ENCODE results near the gene DUSP1.

The DUSP1 gene

DNA sequence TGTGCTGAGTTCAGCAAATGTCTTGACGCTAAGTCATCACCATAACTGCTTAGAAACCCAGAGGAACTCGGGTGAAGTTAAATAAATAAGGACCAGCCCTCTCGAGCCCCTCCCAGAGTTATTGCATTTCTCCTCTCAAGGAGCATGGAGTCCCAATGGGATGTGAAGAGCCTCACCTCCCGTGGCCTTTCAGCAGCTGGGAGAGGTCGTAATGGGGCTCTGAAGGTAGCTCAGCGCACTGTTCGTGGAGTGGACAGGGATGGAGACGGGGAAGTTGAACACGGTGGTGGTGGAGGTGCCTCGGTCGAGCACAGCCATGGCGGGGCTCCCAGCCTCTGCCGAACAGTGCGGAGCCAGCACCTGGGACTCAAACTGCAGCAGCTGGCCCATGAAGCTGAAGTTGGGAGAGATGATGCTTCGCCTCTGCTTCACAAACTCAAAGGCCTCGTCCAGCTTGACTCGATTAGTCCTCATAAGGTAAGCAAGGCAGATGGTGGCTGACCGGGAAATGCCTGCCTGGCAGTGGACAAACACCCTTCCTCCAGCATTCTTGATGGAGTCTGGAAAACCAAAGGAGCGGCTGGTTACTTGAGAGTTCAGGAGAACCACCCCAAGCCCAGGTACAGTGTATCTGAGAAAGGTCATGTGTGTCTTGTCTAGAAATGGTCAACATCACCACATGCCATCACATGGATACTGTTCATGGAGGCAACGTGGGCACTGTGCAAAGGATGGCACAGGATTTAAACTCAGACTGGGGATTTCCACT, 2.2 kb downstream of the DUSP1 start:
- Histone ChIP-seq H3K9ac (ENCODE audit: low read length) (no peak overlapping the region), H3K4me3 (ENCODE audit: insufficient read depth, low read length, poor library complexity, severe bottlenecking) (no peak overlapping the region)

DNA sequence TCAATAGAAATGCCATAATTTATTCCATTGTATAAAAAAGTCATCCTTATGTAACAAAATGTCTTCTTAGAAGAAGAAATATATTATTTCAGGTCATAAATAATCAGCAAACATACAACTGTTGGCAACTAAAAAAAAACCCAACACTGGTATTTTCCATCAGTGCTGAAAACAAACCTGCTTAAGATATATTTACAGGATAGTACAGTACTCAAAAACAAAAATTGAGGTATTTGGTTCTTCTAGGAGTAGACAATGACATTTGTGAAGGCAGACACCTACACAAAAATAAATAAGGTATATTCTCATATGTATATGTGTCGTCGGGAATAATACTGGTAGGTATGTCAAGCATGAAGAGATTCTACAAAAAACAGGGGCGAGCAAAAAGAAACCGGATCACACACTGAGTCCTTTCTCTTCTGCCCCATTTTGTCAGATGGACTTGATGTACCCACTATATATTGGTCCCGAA, 2.9 kb downstream of the DUSP1 start:
- Histone ChIP-seq H3K27ac (ENCODE audit: low read depth, low read length) (no peak overlapping the region), H3K27me3 (ENCODE audit: low read length) (no peaks in the 10 kb centered on the region), H3K4me3 (ENCODE audit: insufficient read depth, low read length, poor library complexity, severe bottlenecking) (no peak overlapping the region), H3K9me3 (ENCODE audit: insufficient read depth, low read length) (no peaks in the 10 kb centered on the region), H3K4me2 (ENCODE audit: low read depth, low read length, poor library complexity, severe bottlenecking) (no peak overlapping the region), H3K36me3 (ENCODE audit: low read length) (no peaks in the 10 kb centered on the region), H3F3A (ENCODE audit: insufficient read depth) (peaks cover 5% of the 10 kb centered on the region), H2AFZ (ENCODE audit: low read depth, low read length, severe bottlenecking) (no peak overlapping the region), H3K79me2 (ENCODE audit: insufficient read depth, low read length) (no peaks in the 10 kb centered on the region), H4K20me1 (ENCODE audit: low read depth, low read length) (no peaks in the 10 kb centered on the region), H3K9me2 (replicated peaks; ENCODE audit: insufficient read depth, low read length) (no peaks in the 10 kb centered on the region), H3K9ac (ENCODE audit: low read length) (no peak overlapping the region)
- no peak for TF ChIP-seq EZH2phosphoT487 (conservative IDR thresholded peaks at IDR 0.05; ENCODE audit: low read length)

More for the DNA sequence above, 2.2 kb downstream of the DUSP1 start:
- Histone ChIP-seq H3K9me2 (replicated peaks; ENCODE audit: insufficient read depth, low read length) (no peaks in the 10 kb centered on the region), H3K36me3 (ENCODE audit: low read length) (no peaks in the 10 kb centered on the region), H3F3A (ENCODE audit: insufficient read depth) (peaks cover 5% of the 10 kb centered on the region), H3K4me2 (ENCODE audit: low read depth, low read length, poor library complexity, severe bottlenecking) (no peak overlapping the region), H3K27me3 (ENCODE audit: low read length) (no peaks in the 10 kb centered on the region), H4K20me1 (ENCODE audit: low read depth, low read length) (no peaks in the 10 kb centered on the region), H3K79me2 (ENCODE audit: insufficient read depth, low read length) (no peaks in the 10 kb centered on the region), H2AFZ (ENCODE audit: low read depth, low read length, severe bottlenecking) (no peak overlapping the region), H3K9me3 (ENCODE audit: insufficient read depth, low read length) (no peaks in the 10 kb centered on the region), H3K27ac (ENCODE audit: low read depth, low read length) (no peak overlapping the region)
- TF ChIP-seq EZH2phosphoT487 (conservative IDR thresholded peaks at IDR 0.05; ENCODE audit: low read length): no peak
- TF ChIP-seq, protein P1, sequence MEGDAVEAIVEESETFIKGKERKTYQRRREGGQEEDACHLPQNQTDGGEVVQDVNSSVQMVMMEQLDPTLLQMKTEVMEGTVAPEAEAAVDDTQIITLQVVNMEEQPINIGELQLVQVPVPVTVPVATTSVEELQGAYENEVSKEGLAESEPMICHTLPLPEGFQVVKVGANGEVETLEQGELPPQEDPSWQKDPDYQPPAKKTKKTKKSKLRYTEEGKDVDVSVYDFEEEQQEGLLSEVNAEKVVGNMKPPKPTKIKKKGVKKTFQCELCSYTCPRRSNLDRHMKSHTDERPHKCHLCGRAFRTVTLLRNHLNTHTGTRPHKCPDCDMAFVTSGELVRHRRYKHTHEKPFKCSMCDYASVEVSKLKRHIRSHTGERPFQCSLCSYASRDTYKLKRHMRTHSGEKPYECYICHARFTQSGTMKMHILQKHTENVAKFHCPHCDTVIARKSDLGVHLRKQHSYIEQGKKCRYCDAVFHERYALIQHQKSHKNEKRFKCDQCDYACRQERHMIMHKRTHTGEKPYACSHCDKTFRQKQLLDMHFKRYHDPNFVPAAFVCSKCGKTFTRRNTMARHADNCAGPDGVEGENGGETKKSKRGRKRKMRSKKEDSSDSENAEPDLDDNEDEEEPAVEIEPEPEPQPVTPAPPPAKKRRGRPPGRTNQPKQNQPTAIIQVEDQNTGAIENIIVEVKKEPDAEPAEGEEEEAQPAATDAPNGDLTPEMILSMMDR (IDR thresholded peaks at IDR 0.05; ENCODE audit: insufficient read depth, low read length, poor library complexity, severe bottlenecking): no peak

DNA sequence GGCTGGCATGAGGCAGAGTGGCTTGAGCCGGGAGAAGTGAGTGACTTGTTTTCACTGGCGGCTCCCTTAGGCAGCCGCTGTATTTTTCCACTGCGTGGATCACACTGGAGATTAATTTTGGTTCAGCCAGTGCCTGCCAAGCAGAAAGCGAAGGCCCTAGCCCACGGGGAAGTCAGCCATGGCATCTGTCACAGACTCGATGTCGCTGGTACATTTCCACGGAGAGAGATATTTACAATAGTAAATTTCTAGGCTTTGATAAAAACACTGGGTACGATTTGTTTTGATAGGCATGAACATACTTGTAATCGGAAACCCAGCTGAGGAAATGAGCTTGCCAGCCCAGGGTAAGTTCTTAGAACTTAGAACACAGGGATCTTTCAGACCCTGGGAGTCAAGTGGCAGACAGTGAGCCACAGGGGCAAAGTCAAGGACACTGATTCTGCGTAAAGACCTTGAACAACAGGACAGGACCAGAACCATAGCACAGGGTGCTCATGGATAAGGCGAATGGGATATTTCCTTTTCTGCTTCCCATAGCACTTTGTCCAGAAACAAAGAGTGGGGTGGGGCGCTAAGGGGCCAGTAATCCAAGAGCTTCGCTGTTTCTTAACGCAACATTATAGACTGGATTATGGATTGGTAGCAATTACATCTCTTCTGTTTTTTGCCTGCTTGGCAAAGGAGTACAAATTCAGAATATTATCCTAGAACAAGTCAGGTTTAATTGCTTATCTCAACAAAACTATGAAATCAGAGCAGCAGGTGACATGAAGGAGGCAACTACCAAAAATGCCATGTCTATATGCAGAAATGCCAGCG, 4.5 kb downstream of the DUSP1 start:
- TF ChIP-seq EZH2phosphoT487 (conservative IDR thresholded peaks at IDR 0.05; ENCODE audit: low read length): no peak
- TF ChIP-seq, protein P1 (IDR thresholded peaks at IDR 0.05; ENCODE audit: insufficient read depth, low read length, poor library complexity, severe bottlenecking): no peak
- Histone ChIP-seq H2AFZ (ENCODE audit: low read depth, low read length, severe bottlenecking) (no peak overlapping the region), H3K9me2 (replicated peaks; ENCODE audit: insufficient read depth, low read length) (no peaks in the 10 kb centered on the region), H3K4me3 (ENCODE audit: insufficient read depth, low read length, poor library complexity, severe bottlenecking) (no peak overlapping the region), H3K4me2 (ENCODE audit: low read depth, low read length, poor library complexity, severe bottlenecking) (no peak overlapping the region), H3K36me3 (ENCODE audit: low read length) (no peaks in the 10 kb centered on the region), H3K79me2 (ENCODE audit: insufficient read depth, low read length) (no peaks in the 10 kb centered on the region), H3K9ac (ENCODE audit: low read length) (no peak overlapping the region), H4K20me1 (ENCODE audit: low read depth, low read length) (no peaks in the 10 kb centered on the region), H3K27ac (ENCODE audit: low read depth, low read length) (no peak overlapping the region), H3K27me3 (ENCODE audit: low read length) (no peaks in the 10 kb centered on the region), H3K9me3 (ENCODE audit: insufficient read depth, low read length) (no peaks in the 10 kb centered on the region), H3F3A (ENCODE audit: insufficient read depth) (peaks cover 5% of the 10 kb centered on the region)

Data from SU-DHL-6 (cell line).